HEK293 (cell line): Measurements from ENCODE around the gene PPP2R2D.

ENCODE experiments used
- KLF16 ChIP-seq: fragments of 450-650 bp; formaldehyde crosslinking; IDR thresholded peaks from 2 replicates; pipeline ENCODE4 v1.5.1; 2017; ENCODE audit warnings: missing biosample characterization, missing genetic modification characterization
- YY1 ChIP-seq: fragments of 450-650 bp; formaldehyde crosslinking; IDR thresholded peaks from 2 replicates; pipeline ENCODE4 v1.5.1; 2018; ENCODE audit warnings: missing biosample characterization, missing genetic modification characterization
- ZBTB8A ChIP-seq: fragments of 450-650 bp; formaldehyde crosslinking; IDR thresholded peaks from 2 replicates; pipeline ENCODE4 v1.5.1; 2016; ENCODE audit warnings: missing biosample characterization, missing genetic modification characterization
- ZFP37 ChIP-seq: fragments of 450-650 bp; formaldehyde crosslinking; IDR thresholded peaks from 2 replicates; pipeline ENCODE4 v1.5.1; 2016; ENCODE audit warnings: missing biosample characterization, missing genetic modification characterization
- ZNF174 ChIP-seq: fragments of 450-650 bp; formaldehyde crosslinking; IDR thresholded peaks from 2 replicates; pipeline ENCODE4 v1.5.0; 2017; ENCODE audit warnings: missing biosample characterization, mild to moderate bottlenecking, missing genetic modification characterization
- ZNF302 ChIP-seq: fragments of 450-650 bp; formaldehyde crosslinking; IDR thresholded peaks from 2 replicates; pipeline ENCODE4 v1.5.1; 2016; ENCODE audit warnings: missing biosample characterization, missing genetic modification characterization, low read depth
- ZNF324 ChIP-seq: fragments of 450-650 bp; formaldehyde crosslinking; IDR thresholded peaks from 2 replicates; pipeline ENCODE4 v1.5.1; 2016; ENCODE audit warnings: missing biosample characterization, missing genetic modification characterization
- ZNF521 ChIP-seq: fragments of 450-650 bp; formaldehyde crosslinking; IDR thresholded peaks from 2 replicates; pipeline ENCODE4 v1.5.1; 2017; ENCODE audit warnings: missing biosample characterization, mild to moderate bottlenecking, missing genetic modification characterization
- ZNF654 ChIP-seq: fragments of 450-650 bp; formaldehyde crosslinking; IDR thresholded peaks from 2 replicates; pipeline ENCODE4 v1.5.1; 2016; ENCODE audit warnings: low read depth, missing biosample characterization, missing genetic modification characterization
- ZNF670 ChIP-seq: fragments of 450-650 bp; formaldehyde crosslinking; IDR thresholded peaks from 2 replicates; pipeline ENCODE4 v1.5.1; 2016; ENCODE audit warnings: missing biosample characterization, missing genetic modification characterization, low read depth
- TF ChIP-seq, protein P1 (sequence below): fragments of 450-650 bp; formaldehyde crosslinking; IDR thresholded peaks from 2 replicates; pipeline ENCODE4 v1.5.1; 2016; ENCODE audit warnings: missing biosample characterization, missing genetic modification characterization, low read depth
- TF ChIP-seq, protein P2 (sequence below): fragments of 450-650 bp; formaldehyde crosslinking; IDR thresholded peaks from 2 replicates; pipeline ENCODE4 v1.5.1; 2016; ENCODE audit warnings: missing biosample characterization, missing genetic modification characterization

DNA sequence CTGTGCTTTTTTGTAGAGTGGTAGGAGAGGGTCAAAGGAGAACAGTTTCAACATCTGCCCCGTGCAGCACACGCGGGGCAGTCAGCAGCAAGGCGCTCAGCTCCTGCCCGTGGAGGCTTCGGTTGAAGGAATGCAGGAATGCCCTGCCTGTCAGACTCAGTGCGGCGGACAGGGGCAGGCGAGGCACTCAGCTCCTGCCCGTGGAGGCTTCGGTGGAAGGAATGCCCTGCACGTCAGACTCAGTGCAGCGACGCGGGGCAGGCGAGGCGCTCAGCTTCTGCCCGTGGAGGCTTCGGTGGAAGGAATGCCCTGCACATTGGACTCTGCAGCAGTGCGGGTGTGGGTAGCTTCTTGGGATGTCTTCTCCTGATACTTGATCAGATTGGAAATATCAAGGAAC, 37.0 kb downstream of the PPP2R2D start:
- TF ChIP-seq, protein P1, sequence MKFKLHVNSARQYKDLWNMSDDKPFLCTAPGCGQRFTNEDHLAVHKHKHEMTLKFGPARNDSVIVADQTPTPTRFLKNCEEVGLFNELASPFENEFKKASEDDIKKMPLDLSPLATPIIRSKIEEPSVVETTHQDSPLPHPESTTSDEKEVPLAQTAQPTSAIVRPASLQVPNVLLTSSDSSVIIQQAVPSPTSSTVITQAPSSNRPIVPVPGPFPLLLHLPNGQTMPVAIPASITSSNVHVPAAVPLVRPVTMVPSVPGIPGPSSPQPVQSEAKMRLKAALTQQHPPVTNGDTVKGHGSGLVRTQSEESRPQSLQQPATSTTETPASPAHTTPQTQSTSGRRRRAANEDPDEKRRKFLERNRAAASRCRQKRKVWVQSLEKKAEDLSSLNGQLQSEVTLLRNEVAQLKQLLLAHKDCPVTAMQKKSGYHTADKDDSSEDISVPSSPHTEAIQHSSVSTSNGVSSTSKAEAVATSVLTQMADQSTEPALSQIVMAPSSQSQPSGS (tag by site-specific recombination), result no peak
- TF ChIP-seq YY1 (tag by site-specific recombination) (no peak), ZNF654 (tag by site-specific recombination) (no peak), ZBTB8A (tag by site-specific recombination) (no peak), ZNF521 (tag by site-specific recombination) (no peak), ZNF670 (tag by site-specific recombination) (no peak), ZNF302 (tag by site-specific recombination) (no peak), KLF16 (no peak), ZNF174 (no peak), ZNF324 (tag by site-specific recombination) (no peak), ZFP37 (tag by site-specific recombination) (no peak)
- TF ChIP-seq, protein P2, sequence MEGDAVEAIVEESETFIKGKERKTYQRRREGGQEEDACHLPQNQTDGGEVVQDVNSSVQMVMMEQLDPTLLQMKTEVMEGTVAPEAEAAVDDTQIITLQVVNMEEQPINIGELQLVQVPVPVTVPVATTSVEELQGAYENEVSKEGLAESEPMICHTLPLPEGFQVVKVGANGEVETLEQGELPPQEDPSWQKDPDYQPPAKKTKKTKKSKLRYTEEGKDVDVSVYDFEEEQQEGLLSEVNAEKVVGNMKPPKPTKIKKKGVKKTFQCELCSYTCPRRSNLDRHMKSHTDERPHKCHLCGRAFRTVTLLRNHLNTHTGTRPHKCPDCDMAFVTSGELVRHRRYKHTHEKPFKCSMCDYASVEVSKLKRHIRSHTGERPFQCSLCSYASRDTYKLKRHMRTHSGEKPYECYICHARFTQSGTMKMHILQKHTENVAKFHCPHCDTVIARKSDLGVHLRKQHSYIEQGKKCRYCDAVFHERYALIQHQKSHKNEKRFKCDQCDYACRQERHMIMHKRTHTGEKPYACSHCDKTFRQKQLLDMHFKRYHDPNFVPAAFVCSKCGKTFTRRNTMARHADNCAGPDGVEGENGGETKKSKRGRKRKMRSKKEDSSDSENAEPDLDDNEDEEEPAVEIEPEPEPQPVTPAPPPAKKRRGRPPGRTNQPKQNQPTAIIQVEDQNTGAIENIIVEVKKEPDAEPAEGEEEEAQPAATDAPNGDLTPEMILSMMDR (tag by site-specific recombination), result no peak
